H1 (cell line): ENCODE measurements around the gene IRF9. TPM values are rescaled to one million over a fixed set of nuclear protein-coding genes. Genes with fewer than 3 reads are reported as not detected.

Source experiments
- CTCF ChIA-PET: fragments of 300-600 bp; sonication (Branson Sonifier 250); formaldehyde crosslinking; loops from one replicate; lab custom pipeline; 2021; ENCODE audit not compliant: partially characterized antibody; lab: Charles Lee
- POLR2A ChIA-PET: fragments of 300-600 bp; sonication (Branson Sonifier 250); formaldehyde crosslinking; loops from one replicate; lab custom pipeline; 2021; ENCODE audit warnings: inconsistent platforms; ENCODE audit not compliant: partially characterized antibody; lab: Charles Lee
- DNase-seq, 2 experiments: peaks; one replicate each; pipeline versions ENCODE4 v3.0.0 to v3.0.0-alpha.2; 2010 to 2022; ENCODE audit warnings: low spot score in 2 of 2, low read depth in 1 of 2, mixed read lengths in 1 of 2
- FAIRE-seq: peaks from 2 replicates; lab custom pipeline; 2011; peaks lifted over from hg19 to GRCh38; lab: Jason Lieb, UNC
- H2AFZ ChIP-seq: 2 replicates; pipeline ENCODE4 v1.8.1; 2012; ENCODE audit warnings: low read length, inconsistent platforms
- H2AK5ac ChIP-seq: 2 replicates; pipeline ENCODE4 v1.6.1; 2013; ENCODE audit warnings: low read depth, low read length
- H2BK120ac ChIP-seq: replicated peaks from 2 replicates; pipeline ENCODE3; 2013; ENCODE audit warnings: low read depth, low read length, inconsistent platforms
- H2BK12ac ChIP-seq: 2 replicates; pipeline ENCODE4 v1.6.1; 2013; ENCODE audit warnings: low read depth, low read length
- H2BK15ac ChIP-seq: 2 replicates; pipeline ENCODE4 v1.6.1; 2013; ENCODE audit warnings: low read length
- H2BK20ac ChIP-seq: 2 replicates; pipeline ENCODE4 v1.6.1; 2013; ENCODE audit warnings: low read length
- H2BK5ac ChIP-seq: 2 replicates; pipeline ENCODE4 v1.6.1; 2013; ENCODE audit warnings: low read depth, low read length
- H3K14ac ChIP-seq: 2 replicates; pipeline ENCODE4 v1.6.1; 2013; ENCODE audit warnings: inconsistent platforms; ENCODE audit not compliant: insufficient read length
- H3K18ac ChIP-seq: 2 replicates; pipeline ENCODE4 v1.6.1; 2013; ENCODE audit warnings: low read length; ENCODE audit errors: extremely low read depth
- H3K23ac ChIP-seq: 2 replicates; pipeline ENCODE4 v1.6.1; 2013; ENCODE audit warnings: inconsistent platforms; ENCODE audit not compliant: insufficient read length
- H3K23me2 ChIP-seq: 2 replicates; pipeline ENCODE4 v1.6.1; 2013; ENCODE audit warnings: low read depth, low read length
- H3K27ac ChIP-seq: 2 replicates; pipeline ENCODE4 v1.6.1; 2011; ENCODE audit warnings: low read depth, low read length, inconsistent platforms
- H3K27me3 ChIP-seq, 4 experiments: replicated peaks in 1 of 4; 1 replicate in 1 of 4; 2 replicates in 3 of 4; pipeline versions ENCODE4 v1.6.1 to v1.8.1; 2011 to 2013; ENCODE audit warnings: low read length in 3 of 4, mild to moderate bottlenecking in 3 of 4, inconsistent platforms in 2 of 4, mixed read lengths in 2 of 4, moderate library complexity in 1 of 4; ENCODE audit not compliant: control insufficient read depth in 3 of 4, insufficient read depth in 3 of 4; ENCODE audit errors: extremely low read depth in 1 of 4
- H3K36me3 ChIP-seq, 4 experiments: 2 replicates each; pipeline versions ENCODE4 v1.6.1 to v1.8.1; 2011 to 2013; ENCODE audit warnings: mild to moderate bottlenecking in 4 of 4, low read length in 3 of 4, moderate library complexity in 2 of 4, control low read depth in 1 of 4, inconsistent platforms in 1 of 4; ENCODE audit not compliant: insufficient read depth in 4 of 4, control insufficient read depth in 2 of 4
- H3K4ac ChIP-seq: replicated peaks from 2 replicates; pipeline ENCODE3; 2013; ENCODE audit warnings: low read length, low read depth, mixed read lengths, inconsistent platforms; ENCODE audit not compliant: insufficient read length
- H3K4me1 ChIP-seq, 4 experiments: replicated peaks in 1 of 4; 1 replicate in 1 of 4; 2 replicates in 3 of 4; pipeline versions ENCODE4 v1.6.1 to v1.8.1; 2011 to 2013; ENCODE audit warnings: low read length in 3 of 4, inconsistent platforms in 2 of 4, mixed read lengths in 1 of 4; ENCODE audit not compliant: insufficient read depth in 4 of 4, control insufficient read depth in 3 of 4
- H3K4me2 ChIP-seq, 2 experiments: 2 replicates each; pipeline versions ENCODE4 v1.6.1 to v1.8.1; 2011 to 2013; ENCODE audit warnings: low read depth in 2 of 2, low read length in 2 of 2, control low read depth in 1 of 2, inconsistent platforms in 1 of 2, mild to moderate bottlenecking in 1 of 2; ENCODE audit not compliant: insufficient read depth in 1 of 2
- H3K4me3 ChIP-seq, 4 experiments: fragments of 200-600, 300-600 bp in 1 of 4; sonication (generic), shearing (Covaris generic), sonication (Bioruptor Twin) in 1 of 4; 2 replicates each; pipeline versions ENCODE4 v1.5.1 to v1.8.1; 2011 to 2016; ENCODE audit warnings: low read length in 4 of 4, low read depth in 3 of 4, control low read depth in 2 of 4, inconsistent platforms in 2 of 4, mild to moderate bottlenecking in 2 of 4, mixed read lengths in 1 of 4, moderate library complexity in 1 of 4; ENCODE audit not compliant: insufficient read depth in 2 of 4; ENCODE audit errors: extremely low read depth in 1 of 4
- H3K56ac ChIP-seq: replicated peaks from 2 replicates; pipeline ENCODE3; 2013; ENCODE audit warnings: low read depth, mild to moderate bottlenecking, mixed read lengths, low read length, inconsistent platforms; ENCODE audit not compliant: insufficient read length
- H3K79me1 ChIP-seq: 2 replicates; pipeline ENCODE4 v1.6.1; 2013; ENCODE audit warnings: low read depth, low read length, control low read depth
- H3K79me2 ChIP-seq, 2 experiments: 2 replicates each; pipeline versions ENCODE4 v1.6.1 to v1.8.1; 2012 to 2013; ENCODE audit warnings: low read length in 2 of 2, mild to moderate bottlenecking in 2 of 2, inconsistent platforms in 1 of 2; ENCODE audit not compliant: insufficient read depth in 2 of 2, control insufficient read depth in 1 of 2
- H3K9ac ChIP-seq, 4 experiments: replicated peaks in 1 of 4; 1 replicate in 1 of 4; 2 replicates in 3 of 4; pipeline versions ENCODE4 v1.6.1 to v1.8.1; 2011 to 2013; ENCODE audit warnings: low read depth in 3 of 4, low read length in 3 of 4, control low read depth in 2 of 4, mild to moderate bottlenecking in 2 of 4, moderate library complexity in 2 of 4, inconsistent platforms in 1 of 4; ENCODE audit errors: extremely low read depth in 1 of 4
- H3K9me3 ChIP-seq, 2 experiments: 2 replicates each; pipeline versions ENCODE4 v1.6.1 to v1.8.1; 2012 to 2013; ENCODE audit warnings: mild to moderate bottlenecking in 2 of 2, moderate library complexity in 2 of 2, control low read depth in 1 of 2, inconsistent platforms in 1 of 2, low read depth in 1 of 2, low read length in 1 of 2, mixed read lengths in 1 of 2; ENCODE audit not compliant: insufficient read depth in 2 of 2
- H4K20me1 ChIP-seq, 2 experiments: replicated peaks in 1 of 2; 2 replicates each; pipeline versions ENCODE3 to v1.8.1; 2011 to 2013; ENCODE audit warnings: inconsistent platforms in 2 of 2, low read length in 2 of 2, mild to moderate bottlenecking in 1 of 2; ENCODE audit not compliant: insufficient read depth in 2 of 2, control insufficient read depth in 1 of 2
- H4K5ac ChIP-seq: 2 replicates; pipeline ENCODE4 v1.6.1; 2013; ENCODE audit warnings: low read length, low read depth, mixed read lengths, inconsistent platforms; ENCODE audit not compliant: insufficient read length
- H4K8ac ChIP-seq: 2 replicates; pipeline ENCODE4 v1.8.0; 2013; ENCODE audit warnings: mild to moderate bottlenecking, moderate library complexity, low read length, inconsistent platforms; ENCODE audit not compliant: insufficient read depth; ENCODE audit errors: extremely low read depth
- H4K91ac ChIP-seq: replicated peaks from 2 replicates; pipeline ENCODE3; 2013; ENCODE audit warnings: low read length, mixed read lengths, inconsistent platforms; ENCODE audit not compliant: insufficient read length
- CBX8 ChIP-seq: fragments of 300-800, 300-1000 bp; sonication (generic); IDR thresholded peaks from 2 replicates; pipeline ENCODE4 v1.7.1; 2016; ENCODE audit warnings: low read depth, low read length, borderline replicate concordance
- CHD1 ChIP-seq: IDR thresholded peaks from 2 replicates; pipeline ENCODE4 v1.6.1; 2012; ENCODE audit warnings: low read depth, low read length, improper control_type of control experiment
- E2F6 ChIP-seq: IDR thresholded peaks from 2 replicates; pipeline ENCODE4 v1.6.1; 2012; ENCODE audit warnings: inconsistent platforms
- HDAC2 ChIP-seq, 2 experiments: fragments of 300-600 bp in 1 of 2; sonication (generic) in 1 of 2; IDR thresholded peaks; 2 replicates each; pipeline ENCODE4 v1.6.1; 2011 to 2012; ENCODE audit warnings: low read depth in 2 of 2, low read length in 2 of 2, mild to moderate bottlenecking in 2 of 2, moderate library complexity in 2 of 2, borderline replicate concordance in 1 of 2, inconsistent platforms in 1 of 2
- JUND ChIP-seq: IDR thresholded peaks from 2 replicates; pipeline ENCODE4 v1.6.1; 2011; ENCODE audit warnings: mild to moderate bottlenecking, improper control_type of control experiment, low read length
- KDM1A ChIP-seq: fragments of 200-600, 300-600 bp; sonication (generic); IDR thresholded peaks from 2 replicates; pipeline ENCODE4 v1.7.1; 2016; ENCODE audit warnings: mild to moderate bottlenecking, low read length, borderline replicate concordance
- RAD21 ChIP-seq, 2 experiments: IDR thresholded peaks in 1 of 2; conservative IDR thresholded peaks in 1 of 2; 2 replicates each; pipeline ENCODE4 v1.6.1; 2011; ENCODE audit warnings: low read depth in 2 of 2, low read length in 2 of 2, improper control_type of control experiment in 1 of 2, inconsistent platforms in 1 of 2, mild to moderate bottlenecking in 1 of 2, moderate library complexity in 1 of 2
- SAP30 ChIP-seq: fragments of 300-600 bp; sonication (generic); IDR thresholded peaks from 2 replicates; pipeline ENCODE4 v1.7.1; 2012; ENCODE audit warnings: low read length, moderate library complexity, mild to moderate bottlenecking, inconsistent platforms; ENCODE audit not compliant: insufficient read depth, insufficient replicate concordance
- SIX5 ChIP-seq: IDR thresholded peaks from 2 replicates; pipeline ENCODE4 v1.6.1; 2011; ENCODE audit warnings: mild to moderate bottlenecking, low read depth, low read length
- SP1 ChIP-seq: IDR thresholded peaks from 2 replicates; pipeline ENCODE4 v1.6.1; 2011; ENCODE audit warnings: low read depth, low read length
- SUZ12 ChIP-seq: fragments of 200-600 bp; sonication (generic); IDR thresholded peaks from 2 replicates; pipeline ENCODE4 v1.6.1; 2012; ENCODE audit warnings: mild to moderate bottlenecking, inconsistent platforms, low read length, moderate library complexity, mixed read lengths
- YY1 ChIP-seq: IDR thresholded peaks from 2 replicates; pipeline ENCODE4 v1.6.1; 2011; ENCODE audit warnings: low read depth, mild to moderate bottlenecking, low read length
- WGBS, 2 experiments: shearing (Covaris generic) in 1 of 2; methylation state at CpG; one replicate each; pipeline versions ENCODE4 v1.1.6 to v1.1.7; 2013 to 2015; ENCODE audit warnings: low lambda C conversion rate in 2 of 2, mixed read lengths in 2 of 2, inconsistent platforms in 1 of 2, low coverage in 1 of 2, missing lambda C conversion rate in 1 of 2; ENCODE audit not compliant: insufficient replicate concordance in 2 of 2, insufficient coverage in 1 of 2, insufficient read length in 1 of 2; ENCODE audit errors: extremely low coverage in 1 of 2, missing lambda C conversion rate in 1 of 2; 5-methylcytosine and 5-hydroxymethylcytosine counted together
- polyA plus RNA-seq, 7 experiments: library from polyadenylated mRNA; depleted of rRNA in 3 of 7; stranded (reverse) in 5 of 7; unstranded in 2 of 7; fragments of >200 nt in 5 of 7; fragments of 200-250 nt in 2 of 7; gene quantifications; 1 replicate in 5 of 7; 2 replicates in 1 of 7; 4 replicates in 1 of 7; pipeline versions ENCODE4 v1.2.1 to v1.2.3, GENCODE V29; 2011 to 2013; ENCODE audit warnings: missing spikeins in 2 of 7, mixed read lengths in 2 of 7
- total RNA-seq: library from RNA; stranded (reverse); fragmentation: NEBNext Ultra II Directional; extraction: Animal tissue kit (Norgen Biotek cat#: 25700); gene quantifications from 2 replicates; pipeline ENCODE4 v1.2.1, GENCODE V29; 2021

The IRF9 gene
- total and polyA plus RNA-seq, 2 of the 8 experiments (the other 6 are each of a cell fraction or from before 2014, with no cell fraction given) = 11.4 to 13.2 TPM

GRCh38 chr14:24150993-24151392, 10.1 kb upstream of the IRF9 start:
- Histone ChIP-seq H3K4me1 (peaks cover 0 to 6% (median 3%) of the 10 kb centered on the region in 4 experiments; a peak in 4 of 7 replicates), H4K5ac (no peak overlapping the region), H3K23me2 (peaks cover 10% of the 10 kb centered on the region), H2AK5ac (no peak overlapping the region), H2BK120ac (no peak overlapping the region), H3K4ac (no peak overlapping the region), H3K4me3 (no peak overlapping the region), H3K14ac (no peak overlapping the region), H4K20me1 (peaks cover 0 to 23% of the 10 kb centered on the region in 2 experiments), H3K9me3 (no peaks in the 10 kb centered on the region), H3K27ac (no peak overlapping the region), H3K79me2 (peaks cover 0 to 21% of the 10 kb centered on the region in 2 experiments; a peak in 3 of 4 replicates), H3K36me3 (peaks cover 25 to 46% (median 45%) of the 10 kb centered on the region in 4 experiments), H4K8ac (no peak overlapping the region), H2BK15ac (no peak overlapping the region), H3K23ac (no peak overlapping the region), H2AFZ (no peak overlapping the region), H2BK12ac (no peak overlapping the region), H3K27me3 (no peaks in the 10 kb centered on the region; a peak in 1 of 7 replicates), H3K9ac (no peak overlapping the region), H3K79me1 (peaks cover 9% of the 10 kb centered on the region; the same call in 1 of the 2 replicates), H3K18ac (no peak overlapping the region), H3K56ac (no peak overlapping the region), H2BK20ac (no peak overlapping the region), H2BK5ac (no peak overlapping the region), H3K4me2 (no peak overlapping the region), H4K91ac (no peak overlapping the region)
- ChIA-PET CTCF (interaction anchor here (0.6 to 3.4 kb wide), 7 partner anchors 10 to 161 kb away, joined by 3 to 26 read pairs (median 4); partner anchors contain the start of genes EMC9, IRF9 and PCK2), POLR2A (interaction anchor here (0.6 to 9.6 kb wide), 11 partner anchors 10 to 734 kb away, joined by 3 to 86 read pairs (median 6); partner anchors contain the start of genes CHMP4A, DCAF11, EMC9 and IRF9)
- no peak for DNase-seq
- FAIRE-seq = no peak
- 93% methylated on average over 9 of the region's 9 CpGs; no CpG with 5 or more reads in 1 of the 2 experiments for WGBS, 2 experiments
- TF ChIP-seq CHD1 (no peak), SIX5 (no peak), E2F6 (no peak), JUND (no peak), SP1 (no peak), RAD21 (IDR thresholded peaks at IDR 0.05 in 1 of 2, conservative IDR thresholded peaks at IDR 0.05 in 1 of 2; ENCODE audit: low read depth in 2 of 2, low read length in 2 of 2) (no peak), SUZ12 (no peak), SAP30 (no peak), CBX8 (no peak), YY1 (no peak), KDM1A (no peak), HDAC2 (IDR thresholded peaks at IDR 0.05; ENCODE audit: borderline replicate concordance in 1 of 2, low read depth in 2 of 2, low read length in 2 of 2) (no peak)
